Endothelial cell of umbilical vein (primary cell): ENCODE results near the gene RBM3.

ENCODE experiments used
- GATA2 ChIP-seq: IDR thresholded peaks from 2 replicates; pipeline ENCODE4 v1.7.0; 2011; ENCODE audit warnings: low read depth, mild to moderate bottlenecking, moderate library complexity, mixed read lengths, low read length; ENCODE audit not compliant: insufficient read length, insufficient read depth
- POLR2A ChIP-seq: IDR thresholded peaks from 2 replicates; pipeline ENCODE4 v1.6.1; 2012; ENCODE audit warnings: low read depth, mild to moderate bottlenecking, control low read depth, low read length
- POLR2AphosphoS5 ChIP-seq: IDR thresholded peaks from 2 replicates; pipeline ENCODE4 v1.6.1; 2012; ENCODE audit warnings: low read depth, mild to moderate bottlenecking, control low read depth, low read length, moderate library complexity; ENCODE audit not compliant: insufficient read depth
- TF ChIP-seq, protein P1 (sequence below), 2 donors: IDR thresholded peaks; 1 replicate in 1 of 2; 2 replicates in 1 of 2; pipeline ENCODE4 v1.5.1; 2011; ENCODE audit warnings: low read length in 2 of 2, mild to moderate bottlenecking in 2 of 2, moderate library complexity in 2 of 2, control low read depth in 1 of 2, inconsistent platforms in 1 of 2, low read depth in 1 of 2; ENCODE audit not compliant: insufficient read depth in 1 of 2; ENCODE audit errors: extremely low read depth in 1 of 2

DNA sequence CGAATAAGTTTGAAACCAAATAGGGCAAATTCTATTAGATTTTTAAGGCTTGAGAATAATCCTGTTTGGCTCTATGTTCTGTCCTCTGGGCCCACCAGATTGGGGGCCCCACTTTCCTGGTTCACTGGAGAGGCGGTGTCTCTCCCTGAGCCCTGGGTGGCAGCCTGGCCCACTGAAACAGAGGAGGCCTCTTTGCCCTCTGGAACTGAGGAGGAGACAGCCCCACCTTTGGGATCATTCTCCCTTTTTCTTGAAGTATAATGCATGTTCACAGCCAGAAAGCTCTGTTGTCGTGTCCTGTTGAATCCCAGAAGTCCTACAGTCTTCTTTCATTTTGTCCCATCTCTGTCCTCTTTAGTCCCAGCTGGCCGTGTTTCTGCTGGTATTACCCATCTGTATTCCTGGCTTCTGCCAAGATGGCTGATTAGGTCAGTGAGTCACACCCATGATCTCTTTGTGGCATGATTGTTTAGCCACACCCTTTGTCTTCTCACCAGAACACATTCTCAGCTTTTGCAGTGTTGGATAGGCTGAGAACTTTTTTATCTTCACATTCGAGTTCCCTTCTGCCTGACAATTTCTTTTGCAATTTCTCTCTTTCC lies 42.8 kb upstream of the RBM3 start:
- TF ChIP-seq GATA2, result no peak
- no peak for TF ChIP-seq POLR2AphosphoS5
- TF ChIP-seq, protein P1, sequence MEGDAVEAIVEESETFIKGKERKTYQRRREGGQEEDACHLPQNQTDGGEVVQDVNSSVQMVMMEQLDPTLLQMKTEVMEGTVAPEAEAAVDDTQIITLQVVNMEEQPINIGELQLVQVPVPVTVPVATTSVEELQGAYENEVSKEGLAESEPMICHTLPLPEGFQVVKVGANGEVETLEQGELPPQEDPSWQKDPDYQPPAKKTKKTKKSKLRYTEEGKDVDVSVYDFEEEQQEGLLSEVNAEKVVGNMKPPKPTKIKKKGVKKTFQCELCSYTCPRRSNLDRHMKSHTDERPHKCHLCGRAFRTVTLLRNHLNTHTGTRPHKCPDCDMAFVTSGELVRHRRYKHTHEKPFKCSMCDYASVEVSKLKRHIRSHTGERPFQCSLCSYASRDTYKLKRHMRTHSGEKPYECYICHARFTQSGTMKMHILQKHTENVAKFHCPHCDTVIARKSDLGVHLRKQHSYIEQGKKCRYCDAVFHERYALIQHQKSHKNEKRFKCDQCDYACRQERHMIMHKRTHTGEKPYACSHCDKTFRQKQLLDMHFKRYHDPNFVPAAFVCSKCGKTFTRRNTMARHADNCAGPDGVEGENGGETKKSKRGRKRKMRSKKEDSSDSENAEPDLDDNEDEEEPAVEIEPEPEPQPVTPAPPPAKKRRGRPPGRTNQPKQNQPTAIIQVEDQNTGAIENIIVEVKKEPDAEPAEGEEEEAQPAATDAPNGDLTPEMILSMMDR (IDR thresholded peaks at IDR 0.05; ENCODE audit: extremely low read depth in 1 of 2, insufficient read depth in 1 of 2, low read depth in 1 of 2, low read length in 2 of 2), result no peak
- TF ChIP-seq POLR2A, result no peak
